GM12878 (cell line): ENCODE data around the gene TMEM167B. TPM values are rescaled to one million over a fixed set of nuclear protein-coding genes. Genes with fewer than 3 reads are reported as not detected.
"Not testable (repeated sequence)": the region's sequence is repeated elsewhere in the genome, so short reads cannot be mapped to it uniquely, and the experiment has no call there.

Experiments
- ATAC-seq: fragments of 200-7000 bp; cut with Tn5 transposase; 3 replicates; pipeline ENCODE4 v1.9.1; 2020; ENCODE audit warnings: mild to moderate bottlenecking, moderate library complexity
- BruUV-seq: library from RNA; stranded (reverse); fragments of 400-500 nt; replicated peaks from 2 replicates; lab custom pipeline; 2021; lab: Mats Ljungman, UMichigan
- CTCF ChIA-PET: fragments of 300-600 bp; sonication (Branson Sonifier 250); formaldehyde crosslinking; extraction: SDS; loops from one replicate; lab custom pipeline; 2021; ENCODE audit warnings: inconsistent platforms; lab: Yijun Ruan, JAX
- POLR2A ChIA-PET: fragments of 350-600 bp; formaldehyde crosslinking; extraction: SDS; loops from one replicate; lab custom pipeline; 2021; ENCODE audit warnings: inconsistent platforms; lab: Charles Lee
- RAD21 ChIA-PET: fragments of 300-600 bp; sonication (Branson Sonifier 250); formaldehyde crosslinking; loops from one replicate; lab custom pipeline; 2023; ENCODE audit warnings: antibody characterized with exemption; ENCODE audit not compliant: unreplicated experiment; lab: Charles Lee
- SMC1A ChIA-PET: fragments of 300-600 bp; sonication (Branson Sonifier 250); formaldehyde crosslinking; loops from one replicate; lab custom pipeline; 2023; ENCODE audit not compliant: unreplicated experiment, uncharacterized antibody; lab: Charles Lee
- DNase-seq: peaks from one replicate; pipeline ENCODE4 v3.0.0-alpha.2; 2011; ENCODE audit warnings: low read depth, low spot score
- FAIRE-seq: peaks from 3 replicates; lab custom pipeline; 2011; peaks lifted over from hg19 to GRCh38; lab: Jason Lieb, UNC
- H2AFZ ChIP-seq: 2 replicates; pipeline ENCODE4 v1.6.0; 2011; ENCODE audit warnings: low read depth, low read length, control low read depth; ENCODE audit not compliant: control insufficient read depth
- H3K27ac ChIP-seq: 2 replicates; pipeline ENCODE4 v1.5.1; 2011; ENCODE audit warnings: control low read depth; ENCODE audit not compliant: control insufficient read depth, insufficient read depth
- H3K27me3 ChIP-seq, 2 experiments: replicated peaks in 1 of 2; 2 replicates each; pipeline versions ENCODE4 v1.6.0 to v1.6.1; 2011; ENCODE audit warnings: low read length in 1 of 2; ENCODE audit not compliant: control insufficient read depth in 2 of 2, insufficient read depth in 2 of 2
- H3K36me3 ChIP-seq, 2 experiments: 2 replicates each; pipeline ENCODE4 v1.5.1; 2011; ENCODE audit warnings: low read length in 1 of 2; ENCODE audit not compliant: control insufficient read depth in 2 of 2, insufficient read depth in 2 of 2
- H3K4me1 ChIP-seq: 2 replicates; pipeline ENCODE4 v1.6.1; 2011; ENCODE audit warnings: mild to moderate bottlenecking, low read length, moderate library complexity, mixed read lengths; ENCODE audit not compliant: control insufficient read depth, insufficient read depth
- H3K4me2 ChIP-seq: 2 replicates; pipeline ENCODE4 v1.6.0; 2011; ENCODE audit warnings: control low read depth; ENCODE audit not compliant: control insufficient read depth, insufficient read depth
- H3K4me3 ChIP-seq: fragments of 200-600 bp; sonication (generic); 2 replicates; pipeline ENCODE4 v1.5.1; 2016
- H3K79me2 ChIP-seq: 2 replicates; pipeline ENCODE4 v1.6.0; 2011; ENCODE audit warnings: low read length; ENCODE audit not compliant: control insufficient read depth, insufficient read depth
- H3K9ac ChIP-seq: 2 replicates; pipeline ENCODE4 v1.8.0; 2011; ENCODE audit warnings: low read length, control low read depth, mixed read lengths; ENCODE audit not compliant: control insufficient read depth, insufficient read depth
- H3K9me3 ChIP-seq: replicated peaks from 3 replicates; pipeline ENCODE4 v1.5.1; 2011; ENCODE audit warnings: mild to moderate bottlenecking, low read length; ENCODE audit not compliant: control insufficient read depth, insufficient read depth
- H4K20me1 ChIP-seq: 2 replicates; pipeline ENCODE4 v1.6.0; 2011; ENCODE audit not compliant: control insufficient read depth, insufficient read depth
- DPF2 ChIP-seq: fragments of 450-650 bp; IDR thresholded peaks from 2 replicates; pipeline ENCODE4 v1.6.1; 2017; ENCODE audit warnings: mild to moderate bottlenecking
- GABPA ChIP-seq: IDR thresholded peaks from 2 replicates; pipeline ENCODE4 v1.6.1; 2014; ENCODE audit warnings: antibody characterized with exemption, low read depth, mild to moderate bottlenecking, inconsistent platforms
- HDAC6 ChIP-seq: fragments of 200-600 bp; sonication (generic); IDR thresholded peaks from one replicate; pipeline ENCODE4 v1.8.0; 2017; ENCODE audit warnings: antibody characterized with exemption; ENCODE audit not compliant: unreplicated experiment
- IRF5 ChIP-seq: fragments of 450-650 bp; IDR thresholded peaks from 2 replicates; pipeline ENCODE4 v1.6.1; 2017; ENCODE audit warnings: borderline replicate concordance
- JUNB ChIP-seq: IDR thresholded peaks from 2 replicates; pipeline ENCODE4 v1.6.1; 2016; ENCODE audit warnings: antibody characterized with exemption, mild to moderate bottlenecking
- NBN ChIP-seq: fragments of 450-650 bp; IDR thresholded peaks from 2 replicates; pipeline ENCODE4 v1.6.1; 2016
- POLR2AphosphoS2 ChIP-seq: IDR thresholded peaks from 2 replicates; pipeline ENCODE4 v1.6.1; 2011; ENCODE audit warnings: low read depth, mild to moderate bottlenecking, low read length, improper control_type of control experiment, moderate library complexity
- SMARCA5 ChIP-seq: fragments of 450-650 bp; IDR thresholded peaks from 2 replicates; pipeline ENCODE4 v1.6.1; 2017; ENCODE audit warnings: mild to moderate bottlenecking
- ZNF622 ChIP-seq: fragments of 450-650 bp; IDR thresholded peaks from 2 replicates; pipeline ENCODE4 v1.6.1; 2017; ENCODE audit warnings: mild to moderate bottlenecking, inconsistent platforms
- WGBS: methylation state at CpG from one replicate; pipeline ENCODE4 v1.1.6; 2016; ENCODE audit warnings: low lambda C conversion rate; ENCODE audit not compliant: insufficient replicate concordance, insufficient coverage; ENCODE audit errors: missing lambda C conversion rate; 5-methylcytosine and 5-hydroxymethylcytosine counted together
- in situ Hi-C: fragments of 300-500 bp; cut with MboI; formaldehyde crosslinking; loops from 9 replicates; pipeline ENCODE4 v1.14.3; 2018; ENCODE audit warnings: mixed read lengths
- intact Hi-C: fragments of 100-400 bp; cut with micrococcal nuclease; formaldehyde crosslinking; loops from one replicate; pipeline ENCODE4 v1.14.2; 2022; ENCODE audit not compliant: unreplicated experiment
- polyA plus RNA-seq, 11 experiments: library from polyadenylated mRNA; depleted of rRNA in 4 of 11; unstranded in 6 of 11; stranded (reverse) in 5 of 11; fragments of >200 nt; fragmentation: Nextera tagmentation in 4 of 11; fragmentation: Illumina TruSeq in 1 of 11; extraction: Ambion mirVana in 4 of 11; extraction: Trizol in 1 of 11; gene quantifications; 1 replicate in 1 of 11; 2 replicates in 10 of 11; pipeline versions ENCODE4 v1.2.1 to v1.2.3, GENCODE V29; 2011 to 2016; ENCODE audit warnings: inconsistent platforms in 2 of 11, missing spikeins in 2 of 11, low read depth in 1 of 11
- total RNA-seq, 4 experiments: library from RNA; depleted of rRNA in 3 of 4; stranded (reverse); fragments of >200 nt in 3 of 4; fragmentation: Illumina TruSeq in 1 of 4; extraction: Trizol in 1 of 4; gene quantifications; 2 replicates each; pipeline versions ENCODE4 v1.2.1 to v1.2.3, GENCODE V29; 2013 to 2021
- TF ChIP-seq, protein P1 (sequence below): IDR thresholded peaks from 2 replicates; pipeline ENCODE4 v1.6.1; 2012; ENCODE audit warnings: low read length, inconsistent platforms
- TF ChIP-seq, protein P2 (sequence below): fragments of 450-650 bp; IDR thresholded peaks from 2 replicates; pipeline ENCODE4 v1.6.1; 2014; ENCODE audit warnings: mild to moderate bottlenecking

TMEM167B gene
- total and polyA plus RNA-seq, 10 of the 15 experiments (the other 5 are each of a cell fraction or from before 2014, with no cell fraction given), result 15.6 to 26.1 (median 21.1) TPM

DNA sequence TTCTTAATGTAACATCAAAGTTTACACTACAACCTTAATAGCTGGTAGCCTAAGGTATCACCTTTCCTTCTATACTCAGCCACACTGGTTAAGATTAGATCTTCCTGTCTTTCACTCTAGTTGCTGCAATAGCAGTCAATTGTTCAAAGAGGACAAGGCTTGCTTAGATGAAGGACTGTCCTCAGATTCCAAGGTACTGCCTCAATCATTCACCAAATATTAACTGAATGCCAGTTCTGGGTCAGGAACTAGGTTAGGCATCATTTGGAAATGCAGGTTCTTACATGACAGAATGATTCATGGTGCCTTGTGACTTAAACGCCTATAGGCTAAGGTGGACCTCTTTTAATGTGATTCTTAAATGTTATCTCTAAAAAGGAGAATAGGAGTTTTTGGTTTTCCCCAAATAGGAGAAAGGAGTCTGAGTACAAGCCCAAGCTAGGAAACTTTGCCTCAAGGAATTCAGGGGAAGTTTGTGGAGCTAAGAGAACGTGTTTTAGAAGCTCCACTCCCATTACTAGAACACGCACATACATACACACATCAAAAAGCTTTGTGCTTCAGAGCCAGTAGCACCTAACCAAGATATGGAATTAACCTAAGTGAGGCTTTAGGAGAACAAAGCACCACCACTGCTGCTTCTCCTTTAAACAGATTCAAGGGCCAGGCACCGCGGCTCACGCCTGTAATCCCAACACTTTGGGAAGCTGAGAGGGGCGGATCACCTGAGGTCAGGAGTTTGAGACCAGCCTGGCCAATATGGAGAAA lies 40.2 kb upstream of the TMEM167B start:
- H3K79me2 ChIP-seq, result no peaks in the 10 kb centered on the region
- 63% methylated on average over 7 of the region's 7 CpGs for WGBS
- ATAC-seq, result no peak
- no peaks in the 10 kb centered on the region for H3K4me1 ChIP-seq
- H3K27me3 ChIP-seq, result no peaks in the 10 kb centered on the region
- H3K27ac ChIP-seq, result no peak overlapping the region
- no peak overlapping the region for H3K4me2 ChIP-seq
- no peak for DNase-seq
- H4K20me1 ChIP-seq, result no peaks in the 10 kb centered on the region
- intact Hi-C loops, result no loop called here
- no peak overlapping the region for H2AFZ ChIP-seq
- no TSS peak for BruUV-seq
- RAD21 ChIA-PET, result no interaction called here
- TF ChIP-seq GABPA (no peak), DPF2 (no peak), NBN (no peak), HDAC6 (no peak), POLR2AphosphoS2 (no peak), JUNB (no peak), IRF5 (no peak), SMARCA5 (no peak), ZNF622 (no peak)
- TF ChIP-seq, protein P1, sequence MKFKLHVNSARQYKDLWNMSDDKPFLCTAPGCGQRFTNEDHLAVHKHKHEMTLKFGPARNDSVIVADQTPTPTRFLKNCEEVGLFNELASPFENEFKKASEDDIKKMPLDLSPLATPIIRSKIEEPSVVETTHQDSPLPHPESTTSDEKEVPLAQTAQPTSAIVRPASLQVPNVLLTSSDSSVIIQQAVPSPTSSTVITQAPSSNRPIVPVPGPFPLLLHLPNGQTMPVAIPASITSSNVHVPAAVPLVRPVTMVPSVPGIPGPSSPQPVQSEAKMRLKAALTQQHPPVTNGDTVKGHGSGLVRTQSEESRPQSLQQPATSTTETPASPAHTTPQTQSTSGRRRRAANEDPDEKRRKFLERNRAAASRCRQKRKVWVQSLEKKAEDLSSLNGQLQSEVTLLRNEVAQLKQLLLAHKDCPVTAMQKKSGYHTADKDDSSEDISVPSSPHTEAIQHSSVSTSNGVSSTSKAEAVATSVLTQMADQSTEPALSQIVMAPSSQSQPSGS, result no peak
- TF ChIP-seq, protein P2, sequence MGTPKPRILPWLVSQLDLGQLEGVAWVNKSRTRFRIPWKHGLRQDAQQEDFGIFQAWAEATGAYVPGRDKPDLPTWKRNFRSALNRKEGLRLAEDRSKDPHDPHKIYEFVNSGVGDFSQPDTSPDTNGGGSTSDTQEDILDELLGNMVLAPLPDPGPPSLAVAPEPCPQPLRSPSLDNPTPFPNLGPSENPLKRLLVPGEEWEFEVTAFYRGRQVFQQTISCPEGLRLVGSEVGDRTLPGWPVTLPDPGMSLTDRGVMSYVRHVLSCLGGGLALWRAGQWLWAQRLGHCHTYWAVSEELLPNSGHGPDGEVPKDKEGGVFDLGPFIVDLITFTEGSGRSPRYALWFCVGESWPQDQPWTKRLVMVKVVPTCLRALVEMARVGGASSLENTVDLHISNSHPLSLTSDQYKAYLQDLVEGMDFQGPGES, result no peak
- H3K9ac ChIP-seq, result no peak overlapping the region
- no peak for FAIRE-seq
- no peak overlapping the region for H3K4me3 ChIP-seq
- no peaks in the 10 kb centered on the region for H3K36me3 ChIP-seq
- in situ Hi-C loops, result no loop called here
- SMC1A ChIA-PET, result no interaction called here
- POLR2A ChIA-PET, result interaction anchor here (0.6 kb wide), 1 partner anchor 71 kb away, joined by 4 read pairs; no protein-coding TSS in a partner anchor
- CTCF ChIA-PET, result no interaction called here
- H3K9me3 ChIP-seq, result no peaks in the 10 kb centered on the region

GRCh38 chr1:109052145-109052544 lies 38.4 kb upstream of the TMEM167B start:
- H3K27me3 ChIP-seq, H3K79me2 ChIP-seq, in situ Hi-C loops, H3K36me3 ChIP-seq, H3K4me2 ChIP-seq, intact Hi-C loops, POLR2A ChIA-PET, CTCF ChIA-PET, H3K27ac ChIP-seq, BruUV-seq, RAD21 ChIA-PET, H3K9me3 ChIP-seq, H3K4me3 ChIP-seq, ATAC-seq, DNase-seq, H4K20me1 ChIP-seq, FAIRE-seq, H3K9ac ChIP-seq, H2AFZ ChIP-seq, SMC1A ChIA-PET, H3K4me1 ChIP-seq: not testable (repeated sequence)
- WGBS, result 66% methylated on average over 3 of the region's 3 CpGs
